IPS-NIHi7 (cell line): ENCODE results near the gene PLCL2.

Source experiments
- DNase-seq: peaks from one replicate; pipeline ENCODE4 v3.0.0; 2012; ENCODE audit warnings: mixed read lengths; ENCODE audit errors: extremely low spot score

Gene PLCL2

GRCh38 chr3:17011728-17012338 lies 127.1 kb downstream of the PLCL2 start:
- DNase-seq: no peak

- no peak for DNase-seq
Observed at GRCh38 chr3:17013050-17013449, 128.3 kb downstream of the PLCL2 start.

GRCh38 chr3:17013571-17013970 lies 128.8 kb downstream of the PLCL2 start:
- DNase-seq: no peak

GRCh38 chr3:17014284-17014683 lies 129.5 kb downstream of the PLCL2 start:
- no peak for DNase-seq

- no peak for DNase-seq
Observed at GRCh38 chr3:17014709-17015108, 130.0 kb downstream of the PLCL2 start.

GRCh38 chr3:17021614-17022013 lies 136.9 kb downstream of the PLCL2 start:
- DNase-seq: no peak

GRCh38 chr3:17023006-17023664 lies 138.4 kb downstream of the PLCL2 start:
- DNase-seq: no peak

- DNase-seq: no peak
Observed at GRCh38 chr3:17025594-17026139, 140.9 kb downstream of the PLCL2 start.

GRCh38 chr3:17027318-17027717 lies 142.6 kb downstream of the PLCL2 start:
- no peak for DNase-seq

- no peak for DNase-seq
Observed at GRCh38 chr3:17028363-17028762, 143.6 kb downstream of the PLCL2 start.

GRCh38 chr3:17030438-17030837 lies 145.7 kb downstream of the PLCL2 start:
- DNase-seq: no peak

- DNase-seq: no peak
Observed at GRCh38 chr3:17030956-17031652, 146.3 kb downstream of the PLCL2 start.

- peak; percentile 59 for DNase-seq
Observed at GRCh38 chr3:17032407-17033034, 147.8 kb downstream of the PLCL2 start.

- DNase-seq: no peak
Observed at GRCh38 chr3:17033516-17034168, 148.9 kb downstream of the PLCL2 start.

GRCh38 chr3:17035033-17035432 lies 150.3 kb downstream of the PLCL2 start:
- no peak for DNase-seq

GRCh38 chr3:17035966-17036365 lies 151.2 kb downstream of the PLCL2 start:
- no peak for DNase-seq

- DNase-seq: no peak
Observed at GRCh38 chr3:17038141-17038540, 153.4 kb downstream of the PLCL2 start.

GRCh38 chr3:17038900-17039553 lies 154.3 kb downstream of the PLCL2 start:
- DNase-seq: no peak

GRCh38 chr3:17039594-17039993 lies 154.8 kb downstream of the PLCL2 start:
- no peak for DNase-seq

- DNase-seq: no peak
Observed at GRCh38 chr3:17040322-17040989, 155.7 kb downstream of the PLCL2 start.

GRCh38 chr3:17040990-17041377 lies 156.2 kb downstream of the PLCL2 start:
- DNase-seq: no peak
